HepG2 (cell line): ENCODE results near the gene TMEM239.

Source experiments
- BCL6 ChIP-seq: IDR thresholded peaks from 2 replicates; pipeline ENCODE4 v1.6.1; 2016; ENCODE audit warnings: missing genetic modification reagents, missing compliant biosample characterization
- DNMT3B ChIP-seq: conservative IDR thresholded peaks from 2 replicates; pipeline ENCODE4 v1.6.1; 2016; ENCODE audit warnings: missing biosample characterization, control low read depth
- GABPA ChIP-seq, 2 experiments: IDR thresholded peaks; 2 replicates each; pipeline ENCODE4 v1.6.1; 2011 to 2016; ENCODE audit warnings: low read depth in 2 of 2, low read length in 1 of 2, missing biosample characterization in 1 of 2, missing genetic modification characterization in 1 of 2
- NFKB2 ChIP-seq: sonication (generic); formaldehyde crosslinking; IDR thresholded peaks from 2 replicates; pipeline ENCODE4 v1.4.0; 2020; ENCODE audit warnings: missing genetic modification reagents, borderline replicate concordance
- REST ChIP-seq, 2 experiments: IDR thresholded peaks; 2 replicates each; pipeline ENCODE4 v1.6.1; 2011 to 2012; ENCODE audit warnings: low read length in 2 of 2, borderline replicate concordance in 1 of 2, low read depth in 1 of 2, mild to moderate bottlenecking in 1 of 2, moderate library complexity in 1 of 2
- SIN3B ChIP-seq: fragments of 150-350 bp; IDR thresholded peaks from 2 replicates; pipeline ENCODE4 v1.6.1; 2014; ENCODE audit warnings: low read length
- ZFX ChIP-seq: sonication (generic); formaldehyde crosslinking; IDR thresholded peaks from 2 replicates; pipeline ENCODE4 v1.4.0; 2020; ENCODE audit warnings: mild to moderate bottlenecking, low read depth, missing genetic modification reagents, moderate library complexity
- ZKSCAN5 ChIP-seq: sonication (generic); formaldehyde crosslinking; IDR thresholded peaks from 2 replicates; pipeline ENCODE4 v1.5.1; 2020; ENCODE audit warnings: mild to moderate bottlenecking, missing genetic modification reagents
- ZNF562 ChIP-seq: sonication (generic); formaldehyde crosslinking; IDR thresholded peaks from 2 replicates; pipeline ENCODE4 v1.8.0; 2022; ENCODE audit warnings: missing genetic modification reagents, borderline replicate concordance
- ZNF788 ChIP-seq: sonication (generic); formaldehyde crosslinking; IDR thresholded peaks from 2 replicates; pipeline ENCODE4 v1.5.0; 2020; ENCODE audit warnings: mild to moderate bottlenecking, missing genetic modification reagents, borderline replicate concordance
- ZNF850 ChIP-seq: sonication (generic); formaldehyde crosslinking; conservative IDR thresholded peaks from 2 replicates; pipeline ENCODE4 v1.9.0; 2021; ENCODE audit warnings: mild to moderate bottlenecking, missing genetic modification reagents
- ZZZ3 ChIP-seq: sonication (generic); formaldehyde crosslinking; IDR thresholded peaks from 2 replicates; pipeline ENCODE4 v1.4.0; 2020; ENCODE audit warnings: missing genetic modification reagents, mild to moderate bottlenecking, borderline replicate concordance

GRCh38 chr20:2833761-2834160 is 17.6 kb downstream of the TMEM239 start:
- TF ChIP-seq DNMT3B (CRISPR knock-in tag) (no peak), ZFX (CRISPR knock-in tag) (no peak), ZNF850 (no peak), NFKB2 (CRISPR knock-in tag) (no peak), REST (IDR thresholded peaks at IDR 0.05; ENCODE audit: borderline replicate concordance in 1 of 2, low read depth in 1 of 2, low read length in 2 of 2) (no peak), GABPA (IDR thresholded peaks at IDR 0.05; ENCODE audit: low read depth, low read length) (no peak), GABPA (CRISPR knock-in tag; IDR thresholded peaks at IDR 0.05; ENCODE audit: low read depth) (no peak), ZZZ3 (CRISPR knock-in tag) (no peak), SIN3B (no peak), ZKSCAN5 (CRISPR knock-in tag) (no peak), ZNF788 (no peak), BCL6 (CRISPR knock-in tag) (no peak), ZNF562 (CRISPR knock-in tag) (no peak)
